GM12873 (cell line): ENCODE results near the gene TSPAN15.

Source experiments
- TF ChIP-seq, protein P1 (sequence below): IDR thresholded peaks from 2 replicates; pipeline ENCODE4 v1.5.1; 2012; ENCODE audit warnings: low read depth, mild to moderate bottlenecking, moderate library complexity, low read length, control low read depth; ENCODE audit not compliant: insufficient read depth; ENCODE audit errors: missing control alignments

TSPAN15 gene

DNA sequence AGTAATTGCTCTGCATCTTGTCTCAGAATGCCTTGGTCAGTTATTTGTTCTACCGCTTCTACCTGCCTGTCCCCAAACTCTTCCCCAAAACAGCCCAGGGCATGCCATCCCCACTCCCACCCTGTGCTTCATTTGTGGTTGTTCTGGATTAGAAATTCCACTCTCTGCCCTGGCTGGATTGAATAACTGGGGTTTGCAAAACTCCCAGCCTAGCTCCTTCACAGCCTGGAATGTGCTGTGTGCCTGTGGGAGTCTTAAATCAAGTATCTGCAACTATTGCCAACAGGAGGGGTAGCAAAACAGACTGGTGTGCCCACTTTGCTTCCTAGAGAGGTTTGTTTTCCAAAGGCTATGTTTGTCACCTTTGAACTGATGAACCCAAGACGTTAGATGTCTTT is 24.2 kb downstream of the TSPAN15 start:
- TF ChIP-seq, protein P1, sequence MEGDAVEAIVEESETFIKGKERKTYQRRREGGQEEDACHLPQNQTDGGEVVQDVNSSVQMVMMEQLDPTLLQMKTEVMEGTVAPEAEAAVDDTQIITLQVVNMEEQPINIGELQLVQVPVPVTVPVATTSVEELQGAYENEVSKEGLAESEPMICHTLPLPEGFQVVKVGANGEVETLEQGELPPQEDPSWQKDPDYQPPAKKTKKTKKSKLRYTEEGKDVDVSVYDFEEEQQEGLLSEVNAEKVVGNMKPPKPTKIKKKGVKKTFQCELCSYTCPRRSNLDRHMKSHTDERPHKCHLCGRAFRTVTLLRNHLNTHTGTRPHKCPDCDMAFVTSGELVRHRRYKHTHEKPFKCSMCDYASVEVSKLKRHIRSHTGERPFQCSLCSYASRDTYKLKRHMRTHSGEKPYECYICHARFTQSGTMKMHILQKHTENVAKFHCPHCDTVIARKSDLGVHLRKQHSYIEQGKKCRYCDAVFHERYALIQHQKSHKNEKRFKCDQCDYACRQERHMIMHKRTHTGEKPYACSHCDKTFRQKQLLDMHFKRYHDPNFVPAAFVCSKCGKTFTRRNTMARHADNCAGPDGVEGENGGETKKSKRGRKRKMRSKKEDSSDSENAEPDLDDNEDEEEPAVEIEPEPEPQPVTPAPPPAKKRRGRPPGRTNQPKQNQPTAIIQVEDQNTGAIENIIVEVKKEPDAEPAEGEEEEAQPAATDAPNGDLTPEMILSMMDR = no peak

DNA sequence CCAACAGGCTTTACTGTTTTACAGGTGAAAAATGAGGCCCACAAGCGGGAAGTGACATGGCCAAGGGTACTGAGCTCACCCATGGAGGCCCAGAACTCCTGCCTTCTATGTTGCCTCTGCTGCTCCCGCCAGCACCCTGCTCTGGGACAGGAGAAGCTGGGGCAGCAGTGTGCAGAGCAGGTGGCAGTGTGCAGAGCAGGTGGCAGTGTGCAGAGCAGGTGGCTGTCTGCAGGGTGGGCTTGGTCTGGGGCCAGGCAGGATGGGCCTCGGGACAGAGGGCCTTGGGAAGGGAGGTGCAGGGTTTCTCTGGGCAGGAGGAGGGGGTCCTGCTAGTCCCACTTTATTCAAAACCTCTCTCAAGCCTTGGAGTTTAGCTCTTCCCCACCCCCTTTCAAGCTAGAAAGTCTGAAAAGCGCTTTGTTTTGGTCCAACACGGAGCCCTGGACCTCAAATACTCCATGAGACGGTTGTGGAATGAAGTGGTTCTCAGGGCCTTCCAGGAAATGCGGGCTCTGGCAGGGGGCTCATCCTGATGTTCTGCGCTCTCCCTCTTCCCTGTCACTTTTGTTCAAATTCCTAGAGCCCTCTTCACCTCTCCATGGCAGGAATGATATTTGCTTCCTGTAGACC is 26.8 kb downstream of the TSPAN15 start:
- TF ChIP-seq, protein P1 = no peak

DNA sequence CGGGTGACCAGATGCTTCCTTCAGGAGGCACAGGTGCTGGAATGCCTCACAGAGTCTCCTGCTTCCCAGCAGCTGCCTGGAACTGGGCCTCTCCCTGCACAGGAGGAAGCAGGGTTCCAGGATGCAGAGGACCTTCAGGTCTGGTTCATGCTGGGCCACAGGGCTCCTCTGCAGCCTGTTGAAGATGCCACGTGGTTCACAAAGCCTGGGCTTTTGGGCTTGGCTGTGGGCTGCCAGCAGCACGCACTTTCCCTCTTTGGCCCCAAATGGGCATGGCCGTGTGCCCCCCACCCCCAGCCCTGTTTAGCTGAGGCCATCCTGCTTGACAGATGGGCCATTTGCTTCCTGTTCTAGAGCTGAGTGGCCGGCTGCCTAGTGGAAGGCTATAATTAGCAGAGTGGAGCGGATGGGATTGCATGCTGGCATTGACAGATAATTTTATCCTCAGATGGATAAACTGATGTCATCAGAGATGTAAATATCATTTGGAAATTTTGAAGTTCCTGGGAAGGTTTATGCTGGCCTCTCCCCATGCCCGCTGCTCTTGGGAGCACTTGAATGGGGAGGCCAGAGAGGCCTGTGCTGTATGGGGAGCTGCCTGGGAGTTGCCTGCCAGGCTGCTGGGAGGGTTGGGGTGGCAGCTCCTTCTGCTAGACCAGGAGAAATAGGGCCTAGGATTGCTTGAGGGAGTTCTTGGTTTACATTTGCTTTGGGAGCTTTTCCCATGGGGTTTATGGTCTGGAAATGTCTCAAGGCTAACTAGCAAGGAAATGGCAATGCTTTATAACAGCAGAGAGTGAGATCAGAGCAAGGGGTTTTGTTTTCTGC is 28.2 kb downstream of the TSPAN15 start:
- TF ChIP-seq, protein P1 = no peak

DNA sequence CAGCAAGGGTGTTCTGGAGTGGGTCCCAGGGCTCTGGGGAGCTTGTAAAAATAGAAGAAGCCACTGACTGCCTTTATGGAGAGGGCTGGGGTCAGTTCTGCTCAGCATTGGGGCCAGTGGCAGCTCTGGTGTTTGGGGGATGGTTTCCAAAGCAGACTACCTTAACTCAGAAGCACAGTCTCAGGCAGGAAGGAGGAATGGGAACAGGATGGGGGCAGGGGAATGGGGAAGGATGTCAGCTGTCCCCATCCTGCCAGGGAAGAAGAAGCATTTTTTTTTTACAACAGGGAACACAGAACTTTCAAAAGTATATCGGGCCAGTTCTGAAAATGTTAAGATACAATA is 28.8 kb downstream of the TSPAN15 start:
- TF ChIP-seq, protein P1 = no peak

DNA sequence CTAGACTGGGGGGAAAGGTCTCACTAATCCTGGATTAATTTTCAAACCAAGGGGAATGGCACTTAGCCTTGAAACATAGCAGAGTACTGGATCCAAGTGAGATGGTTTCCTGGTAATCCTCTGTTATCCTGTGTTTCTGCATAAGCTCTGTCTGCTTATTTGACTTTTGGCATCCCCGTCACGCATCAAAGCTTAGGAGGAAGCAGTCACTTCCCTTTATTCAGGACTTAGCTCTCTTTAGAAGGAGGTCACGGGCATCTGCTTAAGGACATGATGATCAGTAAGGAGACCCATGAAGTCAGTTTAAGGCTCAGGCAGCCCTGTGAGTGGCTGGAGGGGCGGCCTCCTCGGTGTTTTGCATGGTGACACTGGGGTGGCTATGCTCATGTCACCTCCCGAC is 30.0 kb downstream of the TSPAN15 start:
- TF ChIP-seq, protein P1 = no peak

DNA sequence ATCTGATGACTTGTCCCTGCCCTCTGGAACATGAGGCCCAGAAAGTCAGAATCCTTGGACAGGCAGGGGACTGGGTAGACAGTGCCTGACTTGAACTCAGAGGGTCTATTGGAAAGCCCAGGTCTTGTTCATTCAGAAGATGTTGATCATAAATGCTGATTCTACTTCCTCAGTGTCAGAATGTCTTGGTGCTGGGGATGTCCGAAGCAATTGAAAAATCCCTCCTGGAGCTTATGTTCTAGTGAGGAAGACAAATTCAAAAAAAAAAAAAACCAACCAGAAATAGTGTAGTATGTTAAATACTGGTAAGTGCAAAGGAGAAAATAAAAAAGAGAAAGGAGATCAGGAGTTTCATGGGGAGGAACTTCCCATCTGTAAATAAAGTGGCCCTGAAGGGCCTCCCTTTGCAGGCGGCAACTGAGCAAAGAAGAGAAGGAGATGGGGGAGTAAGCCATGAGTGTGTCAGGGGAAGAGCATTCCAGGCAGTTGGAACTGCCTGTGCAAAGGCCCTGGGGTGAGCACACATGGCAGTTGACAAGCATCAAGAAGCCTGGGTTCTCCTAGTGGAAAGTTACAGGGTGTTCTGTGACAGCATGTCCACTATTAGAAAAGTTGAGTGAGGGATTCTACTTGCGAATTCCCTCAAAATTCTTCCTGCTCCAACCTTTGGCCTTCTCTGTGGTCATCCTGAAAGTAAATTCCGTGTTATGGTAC is 30.7 kb downstream of the TSPAN15 start:
- TF ChIP-seq, protein P1 = no peak

DNA sequence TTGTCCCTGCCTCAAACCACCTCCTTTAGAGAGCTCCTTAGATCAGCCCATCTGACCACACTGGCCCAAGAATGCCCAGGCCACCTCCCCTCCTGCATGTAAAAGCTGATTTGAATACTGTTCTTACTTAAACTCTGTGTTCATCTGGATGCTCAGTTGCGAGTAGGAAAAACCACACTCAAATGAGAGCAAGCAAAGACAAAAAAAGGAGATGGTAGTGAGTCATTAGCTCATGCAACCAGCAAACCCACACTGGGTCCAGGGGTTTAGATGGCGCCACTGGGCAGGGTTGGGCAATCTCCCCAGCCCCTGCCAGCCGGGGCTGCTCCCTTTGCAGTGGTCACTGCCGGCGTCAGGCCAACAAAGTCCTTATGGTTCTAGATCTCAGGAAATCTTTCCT is 32.7 kb downstream of the TSPAN15 start:
- TF ChIP-seq, protein P1 = no peak
